DLD1 (cell line): ENCODE results near the gene MPDZ.
"Not testable (repeated sequence)": the region's sequence is repeated elsewhere in the genome, so short reads cannot be mapped to it uniquely, and the experiment has no call there.

Experiments
- in situ Hi-C: cut with HindIII; loops from 2 replicates; pipeline ENCODE4 v1.10.0; 2017; ENCODE audit warnings: low sequenced_read_pairs

The MPDZ gene

DNA sequence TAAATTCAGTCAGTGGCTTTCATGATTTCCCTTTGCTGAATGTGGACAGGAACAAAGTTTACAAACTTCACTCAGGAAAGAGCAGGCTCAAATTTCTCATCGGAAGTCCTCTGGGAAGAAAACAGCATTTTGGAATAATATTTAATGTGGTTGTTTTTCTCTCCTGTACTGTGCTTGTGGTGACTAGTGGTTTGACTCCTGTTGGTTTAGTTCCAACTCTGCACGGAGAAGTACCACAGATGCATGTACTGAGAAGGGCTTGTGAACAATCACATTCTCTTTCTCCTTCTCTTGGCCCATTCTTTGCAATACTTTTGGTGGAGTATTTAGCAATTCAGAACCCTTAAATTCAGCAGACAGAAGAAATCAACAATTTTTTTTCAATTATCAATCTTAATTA is 13.3 kb downstream of the MPDZ start:
- in situ Hi-C loops, result no loop called here

DNA sequence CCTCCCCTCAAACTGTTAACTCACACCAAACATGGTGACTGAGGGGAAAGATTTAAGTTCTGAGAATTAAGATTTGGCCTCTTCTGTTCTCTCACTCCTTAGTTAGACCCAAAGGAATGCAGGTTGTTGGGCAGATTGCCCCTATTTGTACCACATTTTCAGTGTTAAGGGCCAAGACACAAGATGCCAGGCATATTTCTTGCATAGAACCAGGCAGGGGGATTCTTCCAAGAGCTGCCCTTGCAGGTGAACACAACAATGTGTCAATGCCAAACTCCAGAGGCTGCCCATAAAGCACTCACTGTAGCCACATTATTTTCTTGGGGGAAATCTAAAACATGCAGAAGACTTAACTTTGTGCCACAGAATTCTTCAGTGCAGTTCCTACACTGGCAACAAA is 14.7 kb downstream of the MPDZ start:
- in situ Hi-C loops, result no loop called here

DNA sequence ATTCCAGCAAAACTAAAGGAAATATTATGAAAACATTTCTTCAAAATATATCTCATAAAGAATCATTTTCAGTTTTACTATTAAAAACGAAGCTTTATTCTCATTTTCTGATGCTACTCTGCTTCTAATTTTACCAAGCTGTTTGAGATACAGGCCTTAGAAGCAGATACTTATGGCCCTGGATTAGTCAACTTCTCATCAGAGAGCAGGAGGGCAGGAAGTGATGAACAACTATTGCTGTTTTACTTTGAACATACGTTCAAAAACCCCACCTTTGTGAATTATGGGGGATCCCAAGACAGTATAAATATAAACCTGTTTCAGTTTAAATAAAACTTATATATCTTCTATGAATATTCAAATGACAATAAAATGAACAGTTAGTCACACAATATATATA is 16.0 kb downstream of the MPDZ start:
- in situ Hi-C loops, result no loop called here

DNA sequence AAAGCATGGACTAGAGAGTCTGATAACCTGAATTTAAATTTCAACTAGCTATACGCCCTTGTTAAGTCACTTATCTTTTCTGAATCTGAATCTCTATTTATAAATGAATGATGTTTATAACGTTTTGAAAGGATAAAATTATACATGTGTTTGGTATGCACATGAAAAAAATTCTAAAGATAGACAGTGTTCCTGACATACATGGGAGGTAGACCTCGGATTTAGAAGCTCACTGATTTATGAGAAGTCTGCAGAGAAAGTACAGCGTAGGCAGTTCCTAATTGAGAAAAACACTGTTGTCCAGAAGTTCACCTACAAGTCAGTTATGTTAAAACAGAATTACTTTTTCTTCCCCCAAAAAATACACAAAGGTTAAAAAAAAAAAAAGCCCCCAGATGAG is 26.6 kb downstream of the MPDZ start:
- in situ Hi-C loops, result no loop called here

DNA sequence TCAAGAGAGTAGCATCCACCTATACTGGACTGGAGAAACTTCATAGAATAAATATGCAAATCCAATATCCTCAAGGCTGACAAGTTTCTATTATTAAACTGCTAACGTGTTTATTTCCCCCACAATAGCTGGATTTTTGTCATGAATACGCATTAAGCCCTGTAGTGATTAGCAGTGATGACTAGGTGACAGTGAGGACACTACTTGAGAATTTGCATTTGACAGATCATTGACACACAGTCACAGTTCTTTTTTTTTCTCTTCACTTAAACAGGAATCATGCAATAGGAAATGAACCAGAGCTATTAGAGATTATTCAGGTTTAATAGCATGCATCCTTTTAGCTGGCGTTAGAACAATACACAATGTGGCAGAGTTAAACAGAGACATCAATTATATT is 35.3 kb downstream of the MPDZ start:
- in situ Hi-C loops, result no loop called here

DNA sequence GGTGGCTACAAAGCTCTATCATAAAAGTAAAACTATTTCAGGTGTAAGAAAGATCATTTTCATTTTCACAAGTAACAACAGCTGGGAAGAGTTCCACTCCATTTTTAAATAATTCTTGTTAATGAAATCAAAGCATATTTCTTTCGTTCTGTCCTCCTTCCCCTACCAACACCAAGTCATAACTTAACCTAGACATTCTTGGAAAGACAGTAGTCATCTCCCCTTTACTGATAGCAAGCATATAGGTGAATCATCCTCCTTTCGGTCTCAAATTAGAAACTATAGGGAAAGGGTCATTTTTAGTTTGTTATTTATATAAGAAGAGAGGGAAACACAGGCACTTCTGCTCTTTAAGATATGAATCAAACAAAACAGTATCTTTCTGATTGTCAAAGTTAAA is 38.2 kb downstream of the MPDZ start:
- in situ Hi-C loops, result no loop called here

DNA sequence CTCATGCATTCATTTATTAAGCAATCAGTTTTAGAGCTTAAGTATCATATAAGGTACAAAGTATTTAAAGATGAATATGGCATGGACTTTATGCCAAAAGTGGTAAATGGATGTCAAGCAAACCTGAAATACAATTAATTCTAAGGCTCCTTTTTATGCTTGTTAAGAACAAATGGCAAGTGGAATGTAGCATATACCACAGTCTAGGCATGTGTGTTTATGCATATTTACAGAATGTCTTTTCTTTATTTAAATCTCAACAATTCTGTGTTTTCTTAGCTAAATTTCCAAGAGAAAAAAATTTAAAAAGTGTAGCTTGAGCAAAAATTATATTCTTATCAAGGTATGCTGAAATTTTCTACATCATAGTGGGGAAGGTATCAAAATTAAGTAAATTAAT is 39.8 kb downstream of the MPDZ start:
- in situ Hi-C loops, result no loop called here

DNA sequence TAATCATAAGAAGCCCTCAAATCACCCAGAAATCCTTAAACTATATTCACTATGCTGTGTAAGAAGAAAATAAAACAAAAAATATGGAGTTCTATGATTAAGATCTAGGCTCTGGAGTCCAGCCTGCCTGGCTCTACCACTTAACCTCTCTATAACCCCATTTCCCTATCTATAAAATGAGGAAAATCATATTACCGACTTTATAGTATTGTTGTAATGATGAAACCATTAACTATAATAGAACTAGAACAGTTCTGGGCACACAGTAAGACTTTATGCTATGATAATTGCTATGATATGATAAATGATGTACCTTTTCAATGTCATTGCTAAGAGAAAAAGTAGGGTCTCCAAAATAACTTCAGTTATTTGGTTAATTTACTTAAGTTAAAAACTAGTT is 40.3 kb downstream of the MPDZ start:
- in situ Hi-C loops, result no loop called here

DNA sequence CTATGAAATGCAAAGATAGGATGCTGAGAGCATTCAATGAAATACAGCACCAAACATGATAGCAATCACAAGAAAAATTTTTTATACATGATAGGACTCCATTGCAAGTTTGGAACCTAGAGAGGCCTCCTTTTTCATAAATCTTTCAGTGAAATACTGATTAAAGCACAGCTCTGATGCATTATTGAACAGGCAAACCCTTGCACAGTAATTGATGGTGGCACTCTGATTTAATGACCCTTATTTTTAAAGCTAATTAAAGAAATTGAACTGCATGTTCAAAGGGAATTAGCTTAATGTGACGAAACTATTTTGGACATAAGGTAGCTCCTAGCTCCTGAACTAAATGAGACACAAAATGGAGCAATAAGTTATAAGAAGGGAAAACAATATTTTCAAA is 44.6 kb downstream of the MPDZ start:
- in situ Hi-C loops, result no loop called here

DNA sequence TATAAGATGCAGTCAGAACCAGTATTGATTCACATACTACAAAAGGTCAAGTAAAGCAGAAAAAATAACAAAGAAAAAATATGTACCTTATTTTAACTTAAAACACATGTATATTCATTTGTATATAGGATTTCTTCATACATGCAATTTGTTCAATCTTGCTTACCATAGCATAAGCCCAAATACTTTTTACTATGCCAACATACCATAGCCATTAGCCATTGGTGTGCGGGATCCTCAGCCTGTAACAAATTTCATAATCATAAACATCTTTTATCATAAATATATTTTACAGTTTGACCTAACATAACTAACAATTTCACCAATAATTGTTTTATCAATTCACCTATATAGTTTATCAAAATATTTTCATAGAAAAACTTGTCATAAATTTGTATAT is 51.1 kb downstream of the MPDZ start:
- in situ Hi-C loops, result no loop called here

DNA sequence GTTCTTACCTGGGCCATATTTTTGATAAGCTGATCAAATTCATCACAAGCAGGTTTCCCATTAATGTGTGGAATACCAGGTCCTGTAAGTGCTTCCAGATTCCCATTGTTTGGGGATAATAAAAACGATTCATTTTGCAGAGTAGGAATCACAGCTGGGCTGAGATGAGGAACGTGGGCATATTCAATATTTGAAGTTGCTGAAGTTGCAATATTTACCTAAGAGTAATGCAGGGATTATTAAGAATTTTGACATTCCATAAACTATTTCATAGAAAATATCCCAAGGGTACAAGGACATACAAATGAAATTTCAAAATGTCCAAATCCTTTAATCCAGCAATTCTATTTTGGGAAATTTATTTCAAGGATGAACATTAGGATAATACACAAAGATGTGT is 55.1 kb downstream of the MPDZ start:
- in situ Hi-C loops, result no loop called here

DNA sequence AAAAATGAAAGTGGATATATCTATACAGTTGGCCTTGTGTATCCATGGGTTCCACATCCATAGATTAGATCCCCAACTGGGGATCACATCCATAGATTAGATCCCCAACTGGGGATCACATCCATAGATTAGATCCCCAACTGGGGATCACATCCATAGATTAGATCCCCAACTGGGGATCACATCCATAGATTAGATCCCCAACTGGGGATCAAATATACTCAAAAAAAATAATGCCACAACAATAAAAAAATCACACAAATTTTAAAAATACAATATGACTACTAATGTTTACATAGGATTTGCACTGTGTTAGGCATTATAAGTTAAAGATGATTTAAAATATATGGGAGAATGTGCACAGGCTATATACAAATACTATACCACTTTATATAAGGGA is 56.8 kb downstream of the MPDZ start:
- in situ Hi-C loops, result not testable (repeated sequence)

DNA sequence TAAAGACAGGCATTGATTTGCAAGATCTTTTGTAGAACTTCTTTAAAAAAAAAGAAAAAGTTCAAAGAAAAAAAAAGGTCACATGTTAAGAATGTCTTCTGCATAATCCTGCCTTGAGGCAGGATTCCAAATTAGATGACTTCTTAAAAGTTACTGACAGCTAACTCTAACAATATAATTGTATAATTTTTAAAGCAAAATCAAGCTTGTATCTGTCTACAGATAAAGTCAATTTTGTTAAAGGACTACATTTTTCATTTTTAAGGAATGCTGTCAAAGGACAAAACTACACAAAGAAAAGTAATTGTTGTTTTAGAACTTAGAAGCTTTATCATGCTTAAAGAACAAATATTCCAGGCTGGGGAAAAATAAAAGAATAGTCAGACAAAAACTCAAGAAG is 57.8 kb downstream of the MPDZ start:
- in situ Hi-C loops, result no loop called here

DNA sequence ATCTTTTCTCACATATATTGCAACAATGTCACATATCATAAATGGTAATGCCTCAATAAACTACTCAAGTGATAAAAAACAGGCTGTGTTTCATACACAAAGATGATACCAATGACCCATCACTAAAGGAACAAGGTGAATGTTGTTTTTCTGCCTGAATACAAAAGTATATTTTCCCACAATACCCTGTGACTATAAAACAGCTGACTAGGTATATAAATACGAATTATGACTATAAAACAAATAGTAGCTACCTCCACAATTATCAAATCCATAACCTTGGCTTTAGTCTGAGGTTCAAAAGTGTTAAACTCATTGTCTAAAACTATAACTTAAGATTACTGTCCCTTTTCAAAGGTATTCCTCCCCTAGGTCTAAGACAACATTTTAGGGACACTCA is 58.7 kb downstream of the MPDZ start:
- in situ Hi-C loops, result no loop called here

DNA sequence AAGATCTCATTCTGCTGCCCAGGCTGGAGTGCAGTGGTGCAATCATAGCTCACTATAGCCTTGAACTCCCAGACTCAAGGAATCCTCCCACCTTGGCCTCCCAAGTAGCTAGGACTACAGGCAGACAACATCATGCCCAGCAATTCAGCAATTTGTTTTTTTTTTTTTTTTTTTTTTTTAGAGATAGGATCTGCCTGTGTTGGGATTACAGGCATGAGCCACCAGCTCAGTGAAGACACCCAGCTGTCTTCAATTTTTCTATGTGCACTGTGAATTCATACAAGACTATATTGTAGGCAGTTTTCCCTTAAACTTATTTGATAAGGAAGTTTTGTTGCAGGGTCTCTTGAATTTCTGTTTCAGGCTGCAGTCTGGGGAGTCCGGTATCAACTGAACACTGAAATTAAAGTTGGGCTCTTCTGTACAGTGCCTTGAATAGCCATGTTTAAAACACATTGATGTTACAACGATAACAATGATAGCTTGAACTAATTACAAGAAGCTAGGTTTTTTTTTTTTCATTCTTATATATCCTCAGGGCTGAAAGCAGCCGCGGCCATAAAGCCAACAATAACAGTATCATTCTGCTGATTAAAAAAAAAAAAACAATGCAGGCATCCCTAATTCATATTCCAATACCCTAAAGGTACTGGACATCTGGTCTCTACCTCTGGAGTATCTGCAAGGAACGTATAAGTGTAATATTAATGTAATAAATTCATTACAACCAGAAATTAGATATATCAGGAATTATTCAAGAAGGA is 63.5 kb downstream of the MPDZ start:
- in situ Hi-C loops, result no loop called here

DNA sequence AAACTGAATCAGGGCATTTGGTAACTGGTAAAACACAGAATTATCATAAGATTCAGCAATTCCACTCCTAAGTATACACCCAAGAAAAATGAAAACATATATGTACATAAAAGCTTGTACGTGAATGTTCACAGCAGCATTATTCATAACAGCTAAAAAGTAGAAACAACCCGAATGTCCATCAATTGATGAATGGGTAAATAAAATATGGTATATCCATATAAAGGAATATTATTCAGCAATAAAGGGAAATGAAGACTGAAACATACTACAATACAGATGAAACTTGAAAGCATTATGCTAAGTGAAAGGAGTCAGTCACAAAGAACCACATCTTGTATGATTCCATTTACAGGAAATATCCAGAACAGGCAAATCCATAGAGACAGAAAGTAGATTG is 65.5 kb downstream of the MPDZ start:
- in situ Hi-C loops, result no loop called here

DNA sequence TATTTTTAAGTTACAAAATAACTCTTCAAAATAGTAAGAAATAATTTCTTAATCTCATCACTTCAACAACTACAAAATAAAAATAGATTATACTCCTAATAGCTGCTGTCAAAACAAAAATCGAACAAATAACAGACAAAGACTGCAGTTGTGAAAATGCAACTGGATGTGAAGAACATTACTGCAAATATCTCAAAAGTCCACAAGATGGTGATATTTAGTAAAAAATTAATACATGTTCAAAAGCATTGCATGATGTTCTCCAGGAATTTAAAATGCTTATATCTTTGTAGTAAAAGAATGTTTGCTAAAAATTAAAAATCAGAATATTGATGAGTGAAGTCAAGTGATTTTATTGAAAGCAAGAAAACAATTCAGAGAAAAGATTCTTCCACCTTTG is 66.2 kb downstream of the MPDZ start:
- in situ Hi-C loops, result no loop called here

DNA sequence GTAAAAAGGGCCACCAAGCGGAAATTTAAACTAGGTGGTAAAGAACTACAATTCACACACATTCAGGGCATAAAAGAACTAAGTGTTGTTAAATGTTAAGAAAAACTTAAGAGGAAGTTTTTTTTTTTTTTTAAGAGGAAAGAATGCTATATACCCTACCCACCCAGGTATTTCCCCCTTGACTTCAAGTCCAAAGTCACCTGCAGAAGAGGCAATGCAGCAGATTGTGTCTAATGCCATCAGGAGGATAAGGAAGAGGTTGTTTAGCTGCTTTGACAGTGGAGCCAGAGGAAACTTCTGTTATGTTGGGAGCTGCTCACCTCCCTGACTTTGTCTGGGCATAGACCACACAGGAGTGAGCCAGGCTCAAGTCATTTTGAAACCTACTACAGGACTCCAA is 69.2 kb downstream of the MPDZ start:
- in situ Hi-C loops, result no loop called here

DNA sequence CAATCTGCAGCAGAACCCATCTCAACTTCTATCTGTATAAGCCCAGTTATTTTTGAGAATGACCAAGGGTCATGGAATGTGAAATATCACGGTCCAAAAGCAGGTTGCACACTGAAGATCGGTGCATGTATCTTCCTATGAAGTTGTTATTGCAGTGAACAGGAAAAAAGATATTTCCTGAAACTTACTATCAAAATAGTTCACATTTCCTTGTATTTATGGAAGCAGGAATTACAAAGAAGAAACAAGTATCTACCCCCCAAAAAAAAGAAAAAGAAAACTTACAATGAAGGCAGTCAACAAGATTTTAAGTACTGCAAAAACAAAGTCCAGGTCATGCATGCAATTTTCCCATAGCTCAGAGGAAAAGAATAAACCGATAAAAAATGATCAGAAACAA is 70.0 kb downstream of the MPDZ start:
- in situ Hi-C loops, result no loop called here

DNA sequence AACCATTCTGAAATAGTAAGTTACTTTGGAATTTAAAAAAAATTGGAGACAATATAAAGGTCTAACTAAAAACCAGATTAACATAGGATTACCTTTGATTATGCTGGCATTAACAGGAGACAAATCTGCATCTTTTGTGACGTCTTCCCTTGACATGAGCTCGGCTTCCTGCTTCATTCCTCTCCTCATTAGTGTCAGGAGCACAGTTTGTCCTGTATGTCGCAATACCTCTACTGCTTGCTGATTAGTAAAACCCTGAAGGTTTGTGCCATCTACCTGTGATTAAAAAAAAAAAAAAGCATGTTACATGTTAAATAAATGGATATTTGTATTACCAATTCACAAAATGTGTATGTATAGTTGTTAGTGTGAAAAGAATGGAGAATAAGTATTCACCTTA is 73.7 kb downstream of the MPDZ start:
- in situ Hi-C loops, result no loop called here

DNA sequence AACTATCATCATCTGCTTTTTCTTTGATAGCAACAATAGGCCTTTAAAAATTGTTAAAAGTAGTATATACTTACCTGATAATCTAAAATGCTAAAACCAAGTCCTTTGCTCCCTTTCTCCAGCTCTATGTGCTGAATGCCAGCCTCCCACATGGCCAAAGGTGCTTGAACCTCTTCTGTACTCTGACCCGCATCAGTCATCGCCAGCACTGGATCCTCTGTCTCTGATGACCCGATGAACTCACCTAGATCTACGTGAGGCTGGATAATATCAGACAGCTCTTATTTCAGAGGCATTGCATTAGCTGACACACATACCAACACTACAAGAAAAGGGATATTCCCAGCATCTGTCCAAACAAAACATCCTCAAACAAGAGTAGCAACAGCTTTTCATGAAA is 89.5 kb downstream of the MPDZ start:
- in situ Hi-C loops, result no loop called here

DNA sequence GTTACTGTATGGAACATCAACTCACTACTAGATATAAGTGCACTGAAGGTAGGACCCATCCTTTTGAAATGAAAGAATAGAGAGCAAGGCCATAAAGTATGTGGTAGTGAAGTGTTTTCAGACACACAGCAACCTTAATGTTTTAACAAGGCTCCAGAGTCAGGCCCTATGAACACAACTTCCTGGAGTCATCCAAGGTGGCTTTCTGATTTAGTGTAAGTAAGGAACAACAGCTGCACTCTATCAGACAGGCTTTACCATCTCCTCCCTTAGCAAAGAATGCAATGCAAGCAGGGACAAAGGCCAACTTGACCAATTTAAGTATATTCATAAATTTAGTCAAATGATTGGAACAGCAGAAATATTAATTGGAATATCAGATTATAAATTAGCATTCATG is 90.1 kb downstream of the MPDZ start:
- in situ Hi-C loops, result no loop called here

DNA sequence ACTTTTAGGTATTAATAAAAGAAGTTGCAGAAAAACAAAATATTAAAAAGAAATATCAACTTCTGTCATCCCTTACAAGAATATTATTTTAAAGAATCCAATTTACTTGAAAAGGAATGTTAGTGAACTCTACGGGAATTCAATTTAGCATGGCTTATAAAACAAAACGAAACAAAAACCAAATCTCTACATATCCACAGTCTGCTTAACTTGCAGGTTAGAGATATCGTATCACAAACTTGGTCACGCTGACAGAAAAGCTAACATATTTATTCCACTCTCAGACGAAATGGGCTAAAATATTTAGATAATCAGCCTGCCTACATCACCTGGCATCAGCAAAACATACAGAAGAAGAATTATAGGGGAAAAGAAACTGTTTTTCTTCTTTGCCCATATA is 92.7 kb downstream of the MPDZ start:
- in situ Hi-C loops, result no loop called here
